Measurements from ENCODE around the gene VSTM2B.

DNA sequence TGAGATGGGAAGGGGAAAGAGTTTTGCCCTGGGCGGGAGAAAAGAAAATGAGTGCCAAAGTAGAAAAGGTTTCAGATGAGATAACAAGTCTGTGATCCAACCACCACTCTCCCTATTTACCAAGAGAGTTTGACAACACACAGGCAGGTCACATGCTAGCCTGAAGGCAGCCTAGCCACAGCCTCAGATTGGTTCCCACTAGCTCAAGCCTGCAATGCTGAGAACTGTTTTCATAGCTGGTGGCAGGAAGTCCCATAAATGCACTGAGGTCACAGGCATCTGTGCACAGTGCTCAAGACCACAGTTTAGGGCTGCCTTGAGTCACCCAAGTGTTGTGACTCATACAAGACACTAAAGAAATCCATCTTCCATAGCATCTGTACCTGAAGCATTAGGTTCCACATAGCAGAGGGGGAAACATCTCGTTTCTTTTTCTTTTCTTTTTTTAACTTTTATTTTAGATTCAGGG, 61.8 kb downstream of the VSTM2B start:
- TF ChIP-seq TAF1 (conservative IDR thresholded peaks at IDR 0.05) (no peak), GABPA (IDR thresholded peaks at IDR 0.05 in 1 of 2, conservative IDR thresholded peaks at IDR 0.05 in 1 of 2) (no peak), EGR1 (IDR thresholded peaks at IDR 0.05; ENCODE audit: low read depth in 2 of 2) (no peak), RXRA (IDR thresholded peaks at IDR 0.05) (no peak)
- TF ChIP-seq, protein P1, sequence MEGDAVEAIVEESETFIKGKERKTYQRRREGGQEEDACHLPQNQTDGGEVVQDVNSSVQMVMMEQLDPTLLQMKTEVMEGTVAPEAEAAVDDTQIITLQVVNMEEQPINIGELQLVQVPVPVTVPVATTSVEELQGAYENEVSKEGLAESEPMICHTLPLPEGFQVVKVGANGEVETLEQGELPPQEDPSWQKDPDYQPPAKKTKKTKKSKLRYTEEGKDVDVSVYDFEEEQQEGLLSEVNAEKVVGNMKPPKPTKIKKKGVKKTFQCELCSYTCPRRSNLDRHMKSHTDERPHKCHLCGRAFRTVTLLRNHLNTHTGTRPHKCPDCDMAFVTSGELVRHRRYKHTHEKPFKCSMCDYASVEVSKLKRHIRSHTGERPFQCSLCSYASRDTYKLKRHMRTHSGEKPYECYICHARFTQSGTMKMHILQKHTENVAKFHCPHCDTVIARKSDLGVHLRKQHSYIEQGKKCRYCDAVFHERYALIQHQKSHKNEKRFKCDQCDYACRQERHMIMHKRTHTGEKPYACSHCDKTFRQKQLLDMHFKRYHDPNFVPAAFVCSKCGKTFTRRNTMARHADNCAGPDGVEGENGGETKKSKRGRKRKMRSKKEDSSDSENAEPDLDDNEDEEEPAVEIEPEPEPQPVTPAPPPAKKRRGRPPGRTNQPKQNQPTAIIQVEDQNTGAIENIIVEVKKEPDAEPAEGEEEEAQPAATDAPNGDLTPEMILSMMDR (IDR thresholded peaks at IDR 0.05; ENCODE audit: low read depth, low read length, missing input control) = no peak
- TF ChIP-seq, protein P2, sequence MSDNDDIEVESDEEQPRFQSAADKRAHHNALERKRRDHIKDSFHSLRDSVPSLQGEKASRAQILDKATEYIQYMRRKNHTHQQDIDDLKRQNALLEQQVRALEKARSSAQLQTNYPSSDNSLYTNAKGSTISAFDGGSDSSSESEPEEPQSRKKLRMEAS (IDR thresholded peaks at IDR 0.05) = no peak
- TF ChIP-seq, protein P3, sequence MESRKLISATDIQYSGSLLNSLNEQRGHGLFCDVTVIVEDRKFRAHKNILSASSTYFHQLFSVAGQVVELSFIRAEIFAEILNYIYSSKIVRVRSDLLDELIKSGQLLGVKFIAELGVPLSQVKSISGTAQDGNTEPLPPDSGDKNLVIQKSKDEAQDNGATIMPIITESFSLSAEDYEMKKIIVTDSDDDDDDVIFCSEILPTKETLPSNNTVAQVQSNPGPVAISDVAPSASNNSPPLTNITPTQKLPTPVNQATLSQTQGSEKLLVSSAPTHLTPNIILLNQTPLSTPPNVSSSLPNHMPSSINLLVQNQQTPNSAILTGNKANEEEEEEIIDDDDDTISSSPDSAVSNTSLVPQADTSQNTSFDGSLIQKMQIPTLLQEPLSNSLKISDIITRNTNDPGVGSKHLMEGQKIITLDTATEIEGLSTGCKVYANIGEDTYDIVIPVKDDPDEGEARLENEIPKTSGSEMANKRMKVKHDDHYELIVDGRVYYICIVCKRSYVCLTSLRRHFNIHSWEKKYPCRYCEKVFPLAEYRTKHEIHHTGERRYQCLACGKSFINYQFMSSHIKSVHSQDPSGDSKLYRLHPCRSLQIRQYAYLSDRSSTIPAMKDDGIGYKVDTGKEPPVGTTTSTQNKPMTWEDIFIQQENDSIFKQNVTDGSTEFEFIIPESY (IDR thresholded peaks at IDR 0.05) = no peak
- TF ChIP-seq, protein P4, sequence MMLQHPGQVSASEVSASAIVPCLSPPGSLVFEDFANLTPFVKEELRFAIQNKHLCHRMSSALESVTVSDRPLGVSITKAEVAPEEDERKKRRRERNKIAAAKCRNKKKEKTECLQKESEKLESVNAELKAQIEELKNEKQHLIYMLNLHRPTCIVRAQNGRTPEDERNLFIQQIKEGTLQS (IDR thresholded peaks at IDR 0.05) = no peak
- TF ChIP-seq, protein P5, sequence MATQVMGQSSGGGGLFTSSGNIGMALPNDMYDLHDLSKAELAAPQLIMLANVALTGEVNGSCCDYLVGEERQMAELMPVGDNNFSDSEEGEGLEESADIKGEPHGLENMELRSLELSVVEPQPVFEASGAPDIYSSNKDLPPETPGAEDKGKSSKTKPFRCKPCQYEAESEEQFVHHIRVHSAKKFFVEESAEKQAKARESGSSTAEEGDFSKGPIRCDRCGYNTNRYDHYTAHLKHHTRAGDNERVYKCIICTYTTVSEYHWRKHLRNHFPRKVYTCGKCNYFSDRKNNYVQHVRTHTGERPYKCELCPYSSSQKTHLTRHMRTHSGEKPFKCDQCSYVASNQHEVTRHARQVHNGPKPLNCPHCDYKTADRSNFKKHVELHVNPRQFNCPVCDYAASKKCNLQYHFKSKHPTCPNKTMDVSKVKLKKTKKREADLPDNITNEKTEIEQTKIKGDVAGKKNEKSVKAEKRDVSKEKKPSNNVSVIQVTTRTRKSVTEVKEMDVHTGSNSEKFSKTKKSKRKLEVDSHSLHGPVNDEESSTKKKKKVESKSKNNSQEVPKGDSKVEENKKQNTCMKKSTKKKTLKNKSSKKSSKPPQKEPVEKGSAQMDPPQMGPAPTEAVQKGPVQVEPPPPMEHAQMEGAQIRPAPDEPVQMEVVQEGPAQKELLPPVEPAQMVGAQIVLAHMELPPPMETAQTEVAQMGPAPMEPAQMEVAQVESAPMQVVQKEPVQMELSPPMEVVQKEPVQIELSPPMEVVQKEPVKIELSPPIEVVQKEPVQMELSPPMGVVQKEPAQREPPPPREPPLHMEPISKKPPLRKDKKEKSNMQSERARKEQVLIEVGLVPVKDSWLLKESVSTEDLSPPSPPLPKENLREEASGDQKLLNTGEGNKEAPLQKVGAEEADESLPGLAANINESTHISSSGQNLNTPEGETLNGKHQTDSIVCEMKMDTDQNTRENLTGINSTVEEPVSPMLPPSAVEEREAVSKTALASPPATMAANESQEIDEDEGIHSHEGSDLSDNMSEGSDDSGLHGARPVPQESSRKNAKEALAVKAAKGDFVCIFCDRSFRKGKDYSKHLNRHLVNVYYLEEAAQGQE (IDR thresholded peaks at IDR 0.05) = no peak
